Gastroesophageal sphincter (tissue), 4 donors: ENCODE results near the gene ATP9A. TPM values are rescaled to one million over a fixed set of nuclear protein-coding genes. Genes with fewer than 3 reads are reported as not detected.
A peak's percentile ranks its signal among the peaks of the same experiment; 100 is the strongest.

Source experiments
- ATAC-seq: fragments of 150-250 bp; one replicate; pipeline ENCODE4 v1.9.1; 2016; ENCODE audit warnings: mild to moderate bottlenecking, moderate library complexity
- H3K27ac ChIP-seq, 4 donors: fragments of 200-600 bp; sonication (generic) in 3 of 4; 1 replicate in 3 of 4; 2 replicates in 1 of 4; pipeline ENCODE4 v1.5.1; 2016 to 2019
- H3K27me3 ChIP-seq: fragments of 200-600 bp; sonication (generic); one replicate; pipeline ENCODE4 v1.5.1; 2019
- H3K36me3 ChIP-seq, 2 donors: fragments of 200-600 bp; sonication (generic); one replicate each; pipeline ENCODE4 v1.5.1; 2019; ENCODE audit warnings: control low read depth in 1 of 2
- H3K4me1 ChIP-seq, 3 donors: fragments of 200-600 bp; sonication (generic); 1 replicate in 2 of 3; 2 replicates in 1 of 3; pipeline ENCODE4 v1.5.1; 2016 to 2019; ENCODE audit warnings: control low read depth in 2 of 3
- H3K4me3 ChIP-seq, 2 donors: fragments of 200-600 bp; sonication (generic); one replicate each; pipeline ENCODE4 v1.5.1; 2019; ENCODE audit warnings: mild to moderate bottlenecking in 1 of 2, moderate library complexity in 1 of 2
- H3K9me3 ChIP-seq, 3 donors: fragments of 200-600 bp; sonication (generic); one replicate each; pipeline ENCODE4 v1.5.1; 2017 to 2019; ENCODE audit warnings: control low read depth in 2 of 3
- CTCF ChIP-seq, 4 experiments: fragments of 200-600 bp in 2 of 4; fragments of 450-650 bp in 2 of 4; sonication (generic) in 1 of 4; IDR thresholded peaks; one replicate each; pipeline ENCODE4 v1.5.1; 2017 to 2019; ENCODE audit warnings: antibody characterized with exemption in 4 of 4, mild to moderate bottlenecking in 2 of 4, moderate library complexity in 2 of 4
- EP300 ChIP-seq: sonication (generic); formaldehyde crosslinking; IDR thresholded peaks from one replicate; pipeline ENCODE4 v1.6.1; 2017; ENCODE audit warnings: antibody characterized with exemption, mild to moderate bottlenecking
- POLR2A ChIP-seq, 2 donors: fragments of 450-650 bp; IDR thresholded peaks; one replicate each; pipeline ENCODE4 v1.6.1; 2017; ENCODE audit warnings: antibody characterized with exemption in 2 of 2, mild to moderate bottlenecking in 2 of 2, moderate library complexity in 1 of 2
- POLR2AphosphoS5 ChIP-seq: sonication (generic); formaldehyde crosslinking; IDR thresholded peaks from one replicate; pipeline ENCODE4 v1.6.1; 2017; ENCODE audit warnings: antibody characterized with exemption
- WGBS, 2 donors: methylation state at CpG; one replicate each; pipeline ENCODE4 v1.1.5; 2018; ENCODE audit warnings: low coverage in 1 of 2; 5-methylcytosine and 5-hydroxymethylcytosine counted together
- total RNA-seq, 4 donors: library from RNA; depleted of rRNA; stranded (reverse); fragments of >200 nt; gene quantifications; one replicate each; pipeline ENCODE4 v1.1.0, GENCODE V29; 2016

Gene ATP9A
- total RNA-seq, 4 donors from 2014 or later, result 49.3 to 80.2 (median 57.7) TPM

GRCh38 chr20:51804754-51805153, 36.6 kb upstream of the ATP9A start:
- TF ChIP-seq CTCF (IDR thresholded peaks at IDR 0.05), result no peak
- peaks cover 30% of the 10 kb centered on the region for H3K27me3 ChIP-seq
- ATAC-seq, result no peak

DNA sequence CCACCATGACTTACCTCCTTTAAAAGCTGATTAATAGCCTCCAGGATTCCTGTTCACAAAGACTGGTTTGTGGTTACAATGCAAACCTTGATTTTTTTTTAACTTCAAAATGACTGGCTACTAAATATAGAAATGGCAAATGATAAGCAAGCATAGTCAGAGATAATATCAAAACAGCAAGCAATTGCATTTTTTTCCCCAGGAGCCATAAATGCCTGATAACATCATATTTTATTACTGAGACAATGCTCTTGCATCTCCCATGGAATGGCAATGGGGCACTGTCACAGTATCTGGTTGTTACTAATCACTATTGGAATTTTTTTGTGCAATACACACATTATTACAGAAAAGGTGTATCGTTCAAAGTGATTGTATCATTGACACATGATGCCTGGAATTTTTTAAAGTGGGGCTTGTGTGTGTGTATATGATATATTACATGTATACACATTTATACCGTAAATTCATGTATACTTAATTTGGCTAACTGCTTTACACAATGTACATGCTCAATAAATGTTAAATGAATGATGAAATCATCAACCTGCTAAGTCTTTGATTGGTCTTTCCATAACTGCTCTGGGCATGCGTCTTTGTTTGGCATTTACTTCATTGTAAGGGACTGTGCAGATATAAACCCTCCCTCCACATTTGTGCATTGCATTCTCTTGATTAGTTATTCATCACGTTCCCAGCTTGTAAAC, 35.1 kb upstream of the ATP9A start:
- 73 to 91% methylated on average over 4 of the region's 4 CpGs for WGBS, 2 donors
- H3K4me3 ChIP-seq, result no peak overlapping the region
- no peaks in the 10 kb centered on the region for H3K36me3 ChIP-seq
- TF ChIP-seq POLR2A (IDR thresholded peaks at IDR 0.05) (no peak), CTCF (IDR thresholded peaks at IDR 0.05) (no peak), EP300 (no peak), POLR2AphosphoS5 (no peak)
- no peaks in the 10 kb centered on the region for H3K9me3 ChIP-seq
- no peak for ATAC-seq
- peaks cover 45% of the 10 kb centered on the region for H3K27me3 ChIP-seq
- no peak overlapping the region for H3K27ac ChIP-seq
- peaks cover 0 to 28% (median 18%) of the 10 kb centered on the region in 3 donors for H3K4me1 ChIP-seq

More at GRCh38 chr20:51804754-51805153, 36.6 kb upstream of the ATP9A start:
- Histone ChIP-seq H3K9me3 (no peaks in the 10 kb centered on the region), H3K4me1 (peaks cover 0 to 26% (median 18%) of the 10 kb centered on the region in 3 donors), H3K27ac (no peak overlapping the region), H3K36me3 (no peaks in the 10 kb centered on the region), H3K4me3 (no peak overlapping the region)
- 74 to 83% methylated on average over 2 to 5 of the region's 7 CpGs for WGBS, 2 donors

DNA sequence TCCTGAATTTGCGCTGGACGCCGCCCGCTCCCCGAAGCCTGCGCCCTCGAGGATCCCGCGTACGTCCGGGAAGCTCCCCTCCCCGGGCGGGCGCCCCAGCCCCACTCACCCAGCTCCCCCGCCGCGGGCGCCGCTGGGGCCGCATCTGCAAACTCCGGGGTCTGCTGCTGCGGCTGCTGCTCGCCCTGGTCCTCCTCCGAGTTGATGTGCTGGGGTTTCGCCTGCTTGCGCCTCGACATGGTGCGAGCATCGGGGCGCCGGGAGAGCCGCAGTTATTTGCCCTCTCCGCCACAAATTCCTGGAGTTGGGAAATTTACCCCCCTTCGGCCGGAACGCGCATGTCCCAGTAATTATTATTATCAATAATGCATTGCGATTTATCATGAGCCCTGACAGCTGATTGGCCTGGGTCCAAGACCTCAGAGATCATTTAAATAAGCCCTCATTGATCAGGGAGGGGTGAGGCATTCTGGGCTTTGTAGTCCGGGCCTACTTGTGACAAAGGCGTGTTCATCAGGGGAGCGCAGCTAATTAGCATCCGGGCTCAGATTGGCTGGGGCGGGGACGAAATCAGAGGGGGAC, 34.1 kb upstream of the ATP9A start, which contains the start of gene SALL4:
SALL4 (minus strand) TSS at position 352 of the 582 bp plus-strand sequence; CDS start at position 239, 113 bp downstream.
- H3K36me3 ChIP-seq, result no peaks in the 10 kb centered on the region
- H3K4me1 ChIP-seq, result peaks cover 0 to 28% (median 18%) of the 10 kb centered on the region in 3 donors
- H3K27me3 ChIP-seq, result peaks cover 54% of the 10 kb centered on the region
- no peaks in the 10 kb centered on the region for H3K9me3 ChIP-seq
- no peak for TF ChIP-seq EP300
- TF ChIP-seq POLR2A (IDR thresholded peaks at IDR 0.05), result no peak
- TF ChIP-seq CTCF (IDR thresholded peaks at IDR 0.05), result no peak
- TF ChIP-seq POLR2AphosphoS5, result no peak
- 18% methylated on average over 16 of the region's 44 CpGs; no CpG with 5 or more reads in 1 of the 2 donors for WGBS, 2 donors
- no peak for ATAC-seq
- peak within 1 kb of the TSS in 1 of 2 donors; percentile 48 for H3K4me3 ChIP-seq
- no peak within 1 kb of the TSS for H3K27ac ChIP-seq

DNA sequence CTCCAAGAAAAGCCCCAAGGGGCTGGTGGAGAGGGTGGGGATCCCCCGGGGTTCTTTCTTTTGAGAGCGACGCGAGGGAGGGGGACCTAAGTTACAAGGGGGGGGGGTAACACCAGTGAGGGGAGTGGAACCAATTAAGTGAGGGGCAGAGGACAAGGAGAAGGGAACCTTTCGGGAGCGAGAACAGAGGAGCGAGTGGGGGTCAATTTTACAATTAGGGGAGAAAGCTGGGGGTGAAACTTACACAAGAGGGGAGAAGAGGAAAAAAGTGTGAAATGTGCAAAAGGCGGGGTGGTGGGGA, 33.6 kb upstream of the ATP9A start:
- TF ChIP-seq POLR2AphosphoS5 (no peak), CTCF (IDR thresholded peaks at IDR 0.05) (no peak), EP300 (no peak), POLR2A (IDR thresholded peaks at IDR 0.05) (no peak)
- H3K9me3 ChIP-seq, result no peaks in the 10 kb centered on the region
- peaks cover 55% of the 10 kb centered on the region for H3K27me3 ChIP-seq
- H3K27ac ChIP-seq, result no peak overlapping the region
- no peak for ATAC-seq
- H3K4me1 ChIP-seq, result peaks cover 0 to 28% (median 18%) of the 10 kb centered on the region in 3 donors
- 0 to 3% methylated on average over 4 of the region's 8 CpGs for WGBS, 2 donors
- no peaks in the 10 kb centered on the region for H3K36me3 ChIP-seq
- H3K4me3 ChIP-seq, result peak overlapping the region in 1 of 2 donors; percentile 48
